K562 (cell line): Measurements from ENCODE around the gene KLHL6. TPM values are rescaled to one million over a fixed set of nuclear protein-coding genes. Genes with fewer than 3 reads are reported as not detected.

Experiments used
- ATAC-seq: fragments of 200-7000 bp; cut with Tn5 transposase; 3 replicates; pipeline ENCODE4 v1.9.1; 2020; ENCODE audit warnings: moderate library complexity
- BruUV-seq: library from RNA; stranded (reverse); fragments of 400-500 nt; replicated peaks from 2 replicates; lab custom pipeline; 2021; lab: Mats Ljungman, UMichigan
- CTCF ChIA-PET: fragments of 300-600 bp; formaldehyde crosslinking; extraction: SDS; loops from one replicate; lab custom pipeline; 2021; ENCODE audit warnings: low intra/inter-chr PET ratio; lab: Yijun Ruan, JAX
- POLR2A ChIA-PET: fragments of 300-600, 350-650 bp; sonication (Branson Sonifier 250); formaldehyde crosslinking; extraction: SDS; loops from one replicate; lab custom pipeline; 2021; ENCODE audit warnings: antibody characterized with exemption, inconsistent platforms; lab: Yijun Ruan, JAX
- DNase-seq, 4 experiments: peaks; one replicate each; pipeline versions ENCODE4 v3.0.0 to v3.0.0-alpha.2; 2011 to 2018; ENCODE audit warnings: low spot score in 3 of 4, mixed read lengths in 3 of 4; ENCODE audit errors: extremely low read depth in 1 of 4
- FAIRE-seq: peaks from 2 replicates; lab custom pipeline; 2011; peaks lifted over from hg19 to GRCh38; lab: Jason Lieb, UNC
- H2AFZ ChIP-seq: 2 replicates; pipeline ENCODE4 v1.6.0; 2011; ENCODE audit warnings: low read depth, low read length, control low read depth, inconsistent platforms
- H3K27ac ChIP-seq: fragments of 200-600 bp; 3 replicates; pipeline ENCODE4 v1.8.0; 2011; ENCODE audit warnings: low read depth, mild to moderate bottlenecking, control low read depth, inconsistent platforms, low read length, moderate library complexity, mixed read lengths; ENCODE audit errors: extremely low read depth
- H3K27me3 ChIP-seq, 2 experiments: fragments of 300-600 bp in 1 of 2; 2 replicates in 1 of 2; 3 replicates in 1 of 2; pipeline versions ENCODE4 v1.6.0 to v1.8.0; 2011; ENCODE audit warnings: inconsistent platforms in 2 of 2, low read length in 2 of 2, mild to moderate bottlenecking in 1 of 2, mixed read lengths in 1 of 2, moderate library complexity in 1 of 2; ENCODE audit not compliant: control insufficient read depth in 2 of 2, insufficient read depth in 2 of 2
- H3K36me3 ChIP-seq: fragments of 300-600 bp; 3 replicates; pipeline ENCODE4 v1.8.0; 2011; ENCODE audit warnings: mild to moderate bottlenecking, low read length, inconsistent platforms; ENCODE audit not compliant: control insufficient read depth, insufficient read depth
- H3K4me1 ChIP-seq, 2 experiments: fragments of 200-600 bp in 1 of 2; replicated peaks in 1 of 2; 2 replicates in 1 of 2; 3 replicates in 1 of 2; pipeline versions ENCODE4 v1.5.1 to v1.8.0; 2011; ENCODE audit warnings: inconsistent platforms in 2 of 2, low read length in 2 of 2, mild to moderate bottlenecking in 1 of 2, mixed read lengths in 1 of 2, moderate library complexity in 1 of 2; ENCODE audit not compliant: control insufficient read depth in 2 of 2, insufficient read depth in 2 of 2
- H3K4me2 ChIP-seq: 2 replicates; pipeline ENCODE4 v1.6.1; 2011; ENCODE audit warnings: low read length, control low read depth, inconsistent platforms, mixed read lengths; ENCODE audit not compliant: insufficient read depth
- H3K4me3 ChIP-seq: fragments of 200-600 bp; sonication (generic), shearing (Covaris generic); 2 replicates; pipeline ENCODE4 v1.5.1; 2016; ENCODE audit warnings: control low read depth, inconsistent platforms
- H3K79me2 ChIP-seq: fragments of 200-600 bp; 3 replicates; pipeline ENCODE4 v1.8.0; 2011; ENCODE audit warnings: low read length, inconsistent platforms; ENCODE audit not compliant: control insufficient read depth, insufficient read depth
- H3K9ac ChIP-seq, 2 experiments: 2 replicates each; pipeline versions ENCODE4 v1.6.0 to v1.6.1; 2011; ENCODE audit warnings: low read depth in 2 of 2, low read length in 2 of 2, control low read depth in 1 of 2, inconsistent platforms in 1 of 2, mild to moderate bottlenecking in 1 of 2, mixed read lengths in 1 of 2; ENCODE audit not compliant: insufficient read depth in 1 of 2
- H3K9me1 ChIP-seq: one replicate; pipeline ENCODE4 v1.6.0; 2011; ENCODE audit warnings: inconsistent platforms, mild to moderate bottlenecking, low read length, moderate library complexity; ENCODE audit not compliant: control insufficient read depth, insufficient read depth
- H3K9me3 ChIP-seq: replicated peaks from 2 replicates; pipeline ENCODE4 v1.5.1; 2011; ENCODE audit warnings: low read depth, low read length, inconsistent platforms; ENCODE audit not compliant: control insufficient read depth, insufficient read depth
- H4K20me1 ChIP-seq: replicated peaks from 2 replicates; pipeline ENCODE4 v1.6.1; 2011; ENCODE audit warnings: low read length, inconsistent platforms, mixed read lengths; ENCODE audit not compliant: control insufficient read depth, insufficient read depth
- PRDM10 ChIP-seq: fragments of 450-650 bp; IDR thresholded peaks from 2 replicates; pipeline ENCODE4 v1.6.1; 2018; ENCODE audit not compliant: partially characterized antibody
- ZNF316 ChIP-seq: fragments of 450-650 bp; IDR thresholded peaks from 2 replicates; pipeline ENCODE4 v1.6.1; 2016
- WGBS: fragments of 100-300 bp; shearing (Covaris generic); methylation state at CpG from one replicate; pipeline ENCODE4 v1.1.6; 2016; ENCODE audit warnings: low coverage, mixed read lengths; ENCODE audit not compliant: insufficient coverage; ENCODE audit errors: missing lambda C conversion rate; 5-methylcytosine and 5-hydroxymethylcytosine counted together
- in situ Hi-C: fragments of 300-500 bp; cut with MboI; formaldehyde crosslinking; loops from 4 replicates; pipeline ENCODE4 v1.15.0; 2018; ENCODE audit warnings: inconsistent platforms, mixed read lengths
- intact Hi-C: fragments of 100-400 bp; cut with micrococcal nuclease; formaldehyde crosslinking; loops from 2 replicates; pipeline ENCODE4 v1.14.2; 2022
- polyA plus RNA-seq, 8 experiments: library from polyadenylated mRNA; depleted of rRNA in 4 of 8; stranded (reverse) in 5 of 8; unstranded in 3 of 8; fragments of >200 nt; fragmentation: Nextera tagmentation in 2 of 8; fragmentation: Illumina TruSeq in 1 of 8; extraction: Ambion mirVana in 2 of 8; extraction: Trizol in 1 of 8; gene quantifications; 2 replicates each; pipeline versions ENCODE4 v1.2.1 to v1.2.3, GENCODE V29; 2011 to 2014; ENCODE audit warnings: inconsistent platforms in 1 of 8, missing spikeins in 1 of 8
- total RNA-seq, 7 experiments: library from RNA; depleted of rRNA in 6 of 7; stranded (reverse); fragments of >200 nt in 6 of 7; fragmentation: Illumina TruSeq in 2 of 7; extraction: Trizol in 2 of 7; gene quantifications; 2 replicates each; pipeline versions ENCODE4 v1.2.1 to v1.2.3, GENCODE V29; 2011 to 2021; ENCODE audit warnings: low replicate concordance in 1 of 7

KLHL6 gene
- total and polyA plus RNA-seq, 9 of the 15 experiments (the other 6 are each of a cell fraction or from before 2014, with no cell fraction given), result 0.18 to 2.1 (median 1.4) TPM

- TF ChIP-seq PRDM10 (no peak), ZNF316 (peak; percentile 34; the same call in 1 of the 2 replicates)
- FAIRE-seq (no peak), ATAC-seq (no peak), DNase-seq (no peak)
- Histone ChIP-seq H2AFZ (no peak overlapping the region), H3K27me3 (no peaks in the 10 kb centered on the region), H3K9ac (no peak overlapping the region), H3K4me1 (peaks cover 0 to 7% of the 10 kb centered on the region in 2 experiments; a peak in 2 of 5 replicates), H3K36me3 (no peaks in the 10 kb centered on the region), H3K9me1 (no peaks in the 10 kb centered on the region), H3K4me3 (no peak overlapping the region), H3K79me2 (peaks cover 22% of the 10 kb centered on the region), H4K20me1 (no peaks in the 10 kb centered on the region), H3K27ac (no peak overlapping the region), H3K4me2 (no peak overlapping the region), H3K9me3 (peaks cover 16% of the 10 kb centered on the region)
- ChIA-PET POLR2A (no interaction called here), CTCF (no interaction called here)
- WGBS, result 77% methylated on average over 1 of the region's 1 CpG
- in situ Hi-C loops, result no loop called here
- no TSS peak for BruUV-seq
- intact Hi-C loops, result loop anchor here (5.0 kb wide), 2 partner anchors 32 to 52 kb away; no protein-coding TSS in a partner anchor
Observed at GRCh38 chr3:183444748-183445147, 110.8 kb downstream of the KLHL6 start.
